Activated gamma-delta T cell treated with Interleukin-2 at 50 U/mL for 16 hours (primary cell): ENCODE results near the gene ACTRT1.

ENCODE experiments used
- DNase-seq: peaks from one replicate; pipeline ENCODE4 v3.0.0-alpha.2; 2020

ACTRT1 gene

GRCh38 chrX:128052303-128052702 is at the start of gene ACTRT1:
Gene ACTRT1 (minus strand): TSS chrX:128052403. CDS start chrX:128052206, 197 bp downstream.
- no peak for DNase-seq

- DNase-seq: no peak
Observed at GRCh38 chrX:128078545-128078944, 26.3 kb upstream of the ACTRT1 start.

- DNase-seq: no peak
Observed at GRCh38 chrX:128057421-128057820, 5.2 kb upstream of the ACTRT1 start.

GRCh38 chrX:128051526-128051925 is 677 bp downstream of the ACTRT1 start:
- DNase-seq: no peak

GRCh38 chrX:128035318-128035717 is 16.9 kb downstream of the ACTRT1 start:
- no peak for DNase-seq

GRCh38 chrX:128021566-128021965 is 30.6 kb downstream of the ACTRT1 start:
- DNase-seq: no peak

GRCh38 chrX:128020701-128021100 is 31.5 kb downstream of the ACTRT1 start:
- DNase-seq: no peak

- no peak for DNase-seq
Observed at GRCh38 chrX:128019218-128019617, 33.0 kb downstream of the ACTRT1 start.

GRCh38 chrX:128012015-128012414 is 40.2 kb downstream of the ACTRT1 start:
- DNase-seq: no peak

- DNase-seq: no peak
Observed at GRCh38 chrX:128007882-128008281, 44.3 kb downstream of the ACTRT1 start.
